PC-3 (cell line): ENCODE data around the gene NHP2. TPM values are rescaled to one million over a fixed set of nuclear protein-coding genes. Genes with fewer than 3 reads are reported as not detected.
A peak's percentile ranks its signal among the peaks of the same experiment; 100 is the strongest.

Experiments
- ATAC-seq: fragments of 200-7000 bp; cut with Tn5 transposase; 2 replicates; pipeline ENCODE4 v1.9.1; 2020; ENCODE audit warnings: mild to moderate bottlenecking, moderate library complexity
- BruUV-seq: library from RNA; stranded (reverse); fragments of 400-500 nt; replicated peaks from 2 replicates; lab custom pipeline; 2021; lab: Mats Ljungman, UMichigan
- CTCF ChIA-PET: fragments of 300-600 bp; sonication (Branson Sonifier 250); formaldehyde crosslinking; loops from one replicate; lab custom pipeline; 2022; ENCODE audit warnings: antibody characterized with exemption; lab: Charles Lee
- POLR2A ChIA-PET: fragments of 300-600 bp; sonication (Branson Sonifier 250); formaldehyde crosslinking; loops from one replicate; lab custom pipeline; 2022; ENCODE audit warnings: antibody characterized with exemption; ENCODE audit not compliant: unreplicated experiment; lab: Charles Lee
- DNase-seq: peaks from one replicate; pipeline ENCODE4 v3.0.0-alpha.2; 2015
- H2AFZ ChIP-seq: fragments of 300-600 bp; sonication (generic); 2 replicates; pipeline ENCODE4 v1.6.0; 2016; ENCODE audit warnings: antibody characterized with exemption, low read length
- H3F3A ChIP-seq: fragments of 300-600 bp; sonication (generic); one replicate; pipeline ENCODE4 v1.6.0; 2017; ENCODE audit warnings: antibody characterized with exemption, low read length, control low read depth, mild to moderate bottlenecking; ENCODE audit not compliant: unreplicated experiment
- H3K27ac ChIP-seq: fragments of 300-600 bp; sonication (generic); 2 replicates; pipeline ENCODE4 v1.5.1; 2016; ENCODE audit warnings: mild to moderate bottlenecking, low read length
- H3K27me3 ChIP-seq: fragments of 300-600 bp; sonication (generic); 2 replicates; pipeline ENCODE4 v1.6.1; 2016; ENCODE audit warnings: low read length, mixed read lengths
- H3K36me3 ChIP-seq: fragments of 300-600 bp; sonication (generic); 2 replicates; pipeline ENCODE4 v1.6.1; 2016; ENCODE audit warnings: low read depth, mixed run types, low read length, mixed read lengths
- H3K4me1 ChIP-seq: fragments of 300-600 bp; sonication (generic); 2 replicates; pipeline ENCODE4 v1.5.1; 2016; ENCODE audit warnings: low read length; ENCODE audit not compliant: insufficient read depth
- H3K4me2 ChIP-seq: fragments of 300-600 bp; sonication (generic); 2 replicates; pipeline ENCODE4 v1.6.0; 2016; ENCODE audit warnings: low read length
- H3K4me3 ChIP-seq: fragments of 300-600 bp; sonication (generic); 2 replicates; pipeline ENCODE4 v1.5.1; 2016; ENCODE audit warnings: mild to moderate bottlenecking, low read length, mixed read lengths
- H3K79me2 ChIP-seq: fragments of 300-600 bp; sonication (generic); 2 replicates; pipeline ENCODE4 v1.6.1; 2017; ENCODE audit warnings: low read length, mixed read lengths
- H3K9ac ChIP-seq: fragments of 300-600 bp; sonication (generic); 2 replicates; pipeline ENCODE4 v1.6.0; 2016; ENCODE audit warnings: mild to moderate bottlenecking, low read length
- H3K9me2 ChIP-seq: fragments of 300-600 bp; sonication (generic); replicated peaks from 2 replicates; pipeline ENCODE4 v1.6.1; 2016; ENCODE audit warnings: mixed run types, low read length, mixed read lengths
- H3K9me3 ChIP-seq: fragments of 300-600 bp; sonication (generic); 2 replicates; pipeline ENCODE4 v1.6.1; 2016; ENCODE audit warnings: low read length, mixed read lengths
- H4K20me1 ChIP-seq: fragments of 300-600 bp; sonication (generic); 2 replicates; pipeline ENCODE4 v1.6.1; 2016; ENCODE audit warnings: low read length, mixed read lengths
- EZH2 ChIP-seq: fragments of 300-600 bp; sonication (generic); IDR thresholded peaks from one replicate; pipeline ENCODE4 v1.6.1; 2017; ENCODE audit warnings: antibody characterized with exemption, mild to moderate bottlenecking, low read length; ENCODE audit not compliant: unreplicated experiment
- EZH2phosphoT487 ChIP-seq: fragments of 300-600 bp; sonication (generic); IDR thresholded peaks from 2 replicates; pipeline ENCODE4 v1.6.1; 2018; ENCODE audit warnings: mild to moderate bottlenecking, antibody characterized with exemption, low read length, borderline replicate concordance
- intact Hi-C: fragments of 100-400 bp; cut with micrococcal nuclease; formaldehyde crosslinking; loops from 2 replicates; pipeline ENCODE4 v1.9.0; 2023
- total RNA-seq: library from RNA; depleted of rRNA; stranded (reverse); fragments of >200 nt; gene quantifications from 2 replicates; pipeline ENCODE4 v1.2.3, GENCODE V29; 2014
- TF ChIP-seq, protein P1 (sequence below): fragments of 300-600 bp; sonication (generic); conservative IDR thresholded peaks from 2 replicates; pipeline ENCODE4 v1.5.1; 2017; ENCODE audit warnings: antibody characterized with exemption, low read depth, mild to moderate bottlenecking, low read length

The NHP2 gene
- total RNA-seq, 1 experiment from 2014 or later = 649 TPM

DNA sequence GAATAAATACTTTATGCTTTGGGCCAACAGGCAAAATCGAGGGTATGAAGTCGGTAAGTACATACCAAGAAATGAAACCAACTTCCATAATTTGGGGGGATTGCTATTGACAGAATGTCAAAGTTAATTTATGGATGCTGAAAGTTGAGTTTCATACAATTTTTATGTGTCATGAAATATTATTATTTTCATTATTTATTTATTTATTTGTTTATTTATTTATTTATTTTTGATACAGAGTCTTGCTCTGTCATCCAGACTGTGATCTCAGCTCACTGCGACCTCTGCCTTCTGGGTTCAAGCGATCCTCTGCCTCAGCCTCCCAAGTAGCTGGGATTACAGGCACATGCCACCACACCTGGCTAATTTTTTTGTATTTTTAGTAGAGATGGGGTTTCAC, 38.0 kb upstream of the NHP2 start:
- H3F3A ChIP-seq = no peaks in the 10 kb centered on the region
- H3K4me2 ChIP-seq = no peak overlapping the region
- ChIA-PET CTCF (no interaction called here), POLR2A (interaction anchor here (0.5 kb wide), 1 partner anchor 578 kb away, joined by 3 read pairs; no protein-coding TSS in a partner anchor)
- ATAC-seq = no peak
- no peak overlapping the region for H3K9ac ChIP-seq
- no peaks in the 10 kb centered on the region for H3K79me2 ChIP-seq
- no TSS peak for BruUV-seq
- H4K20me1 ChIP-seq = no peaks in the 10 kb centered on the region
- intact Hi-C loops = no loop called here
- no peaks in the 10 kb centered on the region for H3K9me2 ChIP-seq
- no peak for DNase-seq
- H3K36me3 ChIP-seq = no peaks in the 10 kb centered on the region
- H3K4me1 ChIP-seq = peaks cover 14% of the 10 kb centered on the region
- H2AFZ ChIP-seq = no peak overlapping the region
- TF ChIP-seq EZH2 = no peak
- TF ChIP-seq, protein P1, sequence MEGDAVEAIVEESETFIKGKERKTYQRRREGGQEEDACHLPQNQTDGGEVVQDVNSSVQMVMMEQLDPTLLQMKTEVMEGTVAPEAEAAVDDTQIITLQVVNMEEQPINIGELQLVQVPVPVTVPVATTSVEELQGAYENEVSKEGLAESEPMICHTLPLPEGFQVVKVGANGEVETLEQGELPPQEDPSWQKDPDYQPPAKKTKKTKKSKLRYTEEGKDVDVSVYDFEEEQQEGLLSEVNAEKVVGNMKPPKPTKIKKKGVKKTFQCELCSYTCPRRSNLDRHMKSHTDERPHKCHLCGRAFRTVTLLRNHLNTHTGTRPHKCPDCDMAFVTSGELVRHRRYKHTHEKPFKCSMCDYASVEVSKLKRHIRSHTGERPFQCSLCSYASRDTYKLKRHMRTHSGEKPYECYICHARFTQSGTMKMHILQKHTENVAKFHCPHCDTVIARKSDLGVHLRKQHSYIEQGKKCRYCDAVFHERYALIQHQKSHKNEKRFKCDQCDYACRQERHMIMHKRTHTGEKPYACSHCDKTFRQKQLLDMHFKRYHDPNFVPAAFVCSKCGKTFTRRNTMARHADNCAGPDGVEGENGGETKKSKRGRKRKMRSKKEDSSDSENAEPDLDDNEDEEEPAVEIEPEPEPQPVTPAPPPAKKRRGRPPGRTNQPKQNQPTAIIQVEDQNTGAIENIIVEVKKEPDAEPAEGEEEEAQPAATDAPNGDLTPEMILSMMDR = no peak
- TF ChIP-seq EZH2phosphoT487 = no peak
- H3K9me3 ChIP-seq = no peaks in the 10 kb centered on the region
- H3K4me3 ChIP-seq = no peak overlapping the region
- no peaks in the 10 kb centered on the region for H3K27me3 ChIP-seq
- no peak overlapping the region for H3K27ac ChIP-seq

DNA sequence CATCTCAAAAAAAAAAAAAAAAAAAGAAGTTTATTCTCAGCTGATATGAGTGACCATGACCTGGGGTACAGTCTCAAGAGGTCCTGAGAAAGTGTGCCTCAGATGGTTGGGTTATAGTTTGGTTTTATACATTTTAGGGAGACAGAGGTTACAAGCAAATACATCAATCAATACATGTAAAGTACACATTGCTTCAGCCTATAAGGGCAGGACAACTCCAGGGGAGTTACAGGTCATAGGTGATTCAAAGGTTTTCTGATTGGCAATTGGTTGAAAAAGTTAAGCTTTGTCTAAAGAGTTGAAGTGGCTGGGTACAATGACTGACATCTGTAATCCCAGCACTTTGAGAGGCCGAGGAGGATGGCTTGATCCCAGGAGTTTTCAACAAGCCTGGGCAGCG, 35.7 kb upstream of the NHP2 start:
- Histone ChIP-seq H2AFZ (no peak overlapping the region), H3K4me2 (no peak overlapping the region), H3K27ac (no peak overlapping the region), H3K79me2 (no peaks in the 10 kb centered on the region), H3K9ac (no peak overlapping the region), H3K4me1 (peaks cover 23% of the 10 kb centered on the region), H3K9me2 (no peaks in the 10 kb centered on the region), H3F3A (peaks cover 4% of the 10 kb centered on the region), H3K4me3 (no peak overlapping the region), H3K9me3 (no peaks in the 10 kb centered on the region), H3K36me3 (no peaks in the 10 kb centered on the region), H3K27me3 (no peaks in the 10 kb centered on the region), H4K20me1 (no peaks in the 10 kb centered on the region)
- ChIA-PET CTCF (no interaction called here), POLR2A (no interaction called here)
- DNase-seq (no peak), ATAC-seq (no peak)
- no peak for TF ChIP-seq EZH2phosphoT487
- TF ChIP-seq EZH2 = no peak
- TF ChIP-seq, protein P1 = no peak
- BruUV-seq = no TSS peak
- intact Hi-C loops = no loop called here

DNA sequence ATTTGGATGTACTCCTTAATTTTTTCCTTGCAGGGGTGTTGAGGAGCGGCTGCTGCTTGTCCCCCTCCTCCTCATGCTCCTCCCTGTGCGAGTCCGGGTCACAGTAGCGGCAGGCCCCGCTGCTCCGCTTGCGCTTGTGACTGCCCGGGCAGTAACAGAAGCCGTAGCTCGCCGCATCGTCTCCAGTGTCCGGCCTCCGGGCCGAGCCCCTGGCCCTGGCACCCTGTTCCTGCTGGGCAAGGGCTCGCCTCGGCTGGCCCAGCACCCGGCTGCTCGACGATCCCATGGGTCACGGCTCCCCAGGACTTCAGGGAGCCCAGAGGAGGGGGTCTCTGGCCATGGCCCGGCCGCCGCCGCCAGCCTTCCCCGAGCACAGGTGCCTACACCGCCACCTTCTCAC, 33.3 kb upstream of the NHP2 start, which contains the start of gene GMCL2:
TSS of gene GMCL2 (minus strand) at position 358 of the 400 bp plus-strand sequence. CDS start at position 286, 72 bp downstream.
- Histone ChIP-seq H3K4me2 (peak within 1 kb of the TSS; percentile 46), H3K36me3 (no peaks in the 10 kb centered on the region), H3F3A (peaks cover 4% of the 10 kb centered on the region), H4K20me1 (no peaks in the 10 kb centered on the region), H3K9me2 (no peaks in the 10 kb centered on the region), H2AFZ (no peak within 1 kb of the TSS), H3K27ac (peak within 1 kb of the TSS; percentile 18; the same call in 1 of the 2 replicates), H3K4me3 (no peak within 1 kb of the TSS), H3K27me3 (no peaks in the 10 kb centered on the region), H3K9me3 (no peaks in the 10 kb centered on the region), H3K9ac (no peak within 1 kb of the TSS), H3K79me2 (no peaks in the 10 kb centered on the region), H3K4me1 (peaks cover 23% of the 10 kb centered on the region)
- ChIA-PET POLR2A (no interaction called here), CTCF (no interaction called here)
- ATAC-seq (no peak), DNase-seq (no peak)
- TF ChIP-seq EZH2phosphoT487 = no peak
- TF ChIP-seq EZH2 = no peak
- TF ChIP-seq, protein P1 = no peak
- no TSS peak for BruUV-seq
- intact Hi-C loops = no loop called here
